T-helper 2 cell treated with Interferon-gamma antibody and Interleukin-4, amounts not matched to agents 5 μg/mL and 100 μg/mL, for 36 hours (primary cell): ENCODE results near the gene SELENOT.

Experiments used
- DNase-seq: peaks from one replicate; pipeline ENCODE4 v3.0.0; 2021; ENCODE audit warnings: low spot score
- H3K27ac Mint-ChIP-seq: one replicate; pipeline ENCODE4 v1.8.0; 2021; ENCODE audit warnings: mild to moderate bottlenecking, mixed read lengths
- H3K27me3 Mint-ChIP-seq: one replicate; pipeline ENCODE4 v1.8.0; 2021; ENCODE audit warnings: low read depth, mixed read lengths
- H3K36me3 Mint-ChIP-seq: one replicate; pipeline ENCODE4 v1.8.0; 2021; ENCODE audit warnings: low read depth, mixed read lengths
- H3K4me1 Mint-ChIP-seq: one replicate; pipeline ENCODE4 v1.8.0; 2021; ENCODE audit warnings: low read depth, mixed read lengths
- H3K4me3 Mint-ChIP-seq: one replicate; pipeline ENCODE4 v1.8.0; 2022; ENCODE audit warnings: mild to moderate bottlenecking, moderate library complexity, mixed read lengths
- H3K9me3 Mint-ChIP-seq: one replicate; pipeline ENCODE4 v1.8.0; 2021; ENCODE audit warnings: mixed read lengths

SELENOT gene

DNA sequence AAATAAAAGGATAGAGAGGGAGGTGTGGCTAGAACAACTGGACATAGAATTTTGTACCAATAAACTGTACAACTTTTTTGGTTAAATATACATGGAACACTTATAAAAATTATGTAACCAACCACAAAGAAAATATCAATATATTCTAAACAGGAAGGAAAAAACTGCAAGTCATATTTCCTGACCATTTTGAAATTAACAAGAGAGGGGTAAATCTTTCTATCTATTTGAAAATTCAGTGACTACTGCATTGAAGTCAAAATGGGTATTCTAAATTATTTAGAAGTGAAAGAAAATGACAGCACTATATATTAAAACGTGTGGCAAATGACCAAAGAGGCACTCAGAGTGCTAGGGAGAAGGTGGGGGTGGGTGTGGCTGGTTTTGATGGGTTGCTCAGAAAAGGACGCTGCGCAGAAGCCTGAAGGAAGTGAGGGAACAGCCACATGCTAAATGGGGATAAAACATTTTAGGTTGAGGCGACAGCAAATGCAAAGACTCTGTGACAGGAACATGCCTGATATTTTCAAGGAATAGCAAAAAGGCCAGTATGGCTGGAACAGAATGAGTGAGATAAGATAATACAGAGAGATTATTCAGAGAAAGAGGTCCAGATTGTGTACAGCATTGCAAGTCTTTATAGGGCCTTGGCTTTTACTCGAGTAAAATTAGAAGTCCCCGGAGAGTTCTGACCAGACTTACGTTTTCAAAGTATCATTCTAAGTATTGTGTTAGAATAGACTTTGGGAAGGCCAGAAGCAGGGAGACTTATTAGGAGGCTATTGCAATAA, 59.5 kb downstream of the SELENOT start:
- Mint-ChIP-seq H3K27me3 (peaks cover 27% of the 10 kb centered on the region), H3K27ac (no peak overlapping the region), H3K4me1 (peaks cover 28% of the 10 kb centered on the region), H3K9me3 (no peaks in the 10 kb centered on the region), H3K4me3 (no peak overlapping the region), H3K36me3 (no peaks in the 10 kb centered on the region)
- DNase-seq, result no peak

- H3K4me1 Mint-ChIP-seq, result peaks cover 28% of the 10 kb centered on the region
- H3K27me3 Mint-ChIP-seq, result peaks cover 34% of the 10 kb centered on the region
- H3K27ac Mint-ChIP-seq, result no peak overlapping the region
- H3K4me3 Mint-ChIP-seq, result no peak overlapping the region
- no peaks in the 10 kb centered on the region for H3K36me3 Mint-ChIP-seq
- no peak for DNase-seq
- H3K9me3 Mint-ChIP-seq, result no peaks in the 10 kb centered on the region
Observed at GRCh38 chr3:150663461-150663860, 60.3 kb downstream of the SELENOT start.

- no peak overlapping the region for H3K27ac Mint-ChIP-seq
- no peaks in the 10 kb centered on the region for H3K36me3 Mint-ChIP-seq
- DNase-seq, result no peak
- peaks cover 26% of the 10 kb centered on the region for H3K4me1 Mint-ChIP-seq
- peaks cover 50% of the 10 kb centered on the region for H3K27me3 Mint-ChIP-seq
- no peaks in the 10 kb centered on the region for H3K9me3 Mint-ChIP-seq
- H3K4me3 Mint-ChIP-seq, result peak overlapping the region; percentile 5
Observed at GRCh38 chr3:150666167-150666566, 63.0 kb downstream of the SELENOT start.

- Mint-ChIP-seq H3K27me3 (peaks cover 31% of the 10 kb centered on the region), H3K27ac (no peak overlapping the region), H3K36me3 (peaks cover 9% of the 10 kb centered on the region), H3K9me3 (peaks cover 17% of the 10 kb centered on the region), H3K4me1 (peaks cover 1% of the 10 kb centered on the region), H3K4me3 (no peak overlapping the region)
- no peak for DNase-seq
Observed at GRCh38 chr3:150673966-150674365, 70.8 kb downstream of the SELENOT start.

DNA sequence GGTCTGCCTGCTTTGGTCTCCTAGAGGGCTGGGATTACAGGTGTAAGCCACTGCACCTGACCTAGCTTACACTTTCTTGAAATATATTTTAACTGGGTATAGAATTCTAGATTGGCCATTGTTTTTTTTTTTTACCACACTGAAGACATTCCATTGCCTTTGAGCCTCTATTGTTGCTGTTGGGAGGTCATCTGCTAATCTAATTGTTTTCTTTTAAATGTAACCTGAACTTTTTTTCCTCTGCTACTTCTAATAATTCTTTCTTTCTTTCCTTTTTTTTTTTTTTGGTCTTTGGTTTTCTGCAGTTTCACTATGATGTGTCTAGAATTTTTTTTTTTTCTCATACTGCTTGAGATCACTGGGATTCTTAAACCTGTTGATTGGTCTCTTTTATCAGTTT, 72.5 kb downstream of the SELENOT start:
- H3K27me3 Mint-ChIP-seq, result peaks cover 17% of the 10 kb centered on the region
- H3K36me3 Mint-ChIP-seq, result peaks cover 9% of the 10 kb centered on the region
- H3K4me3 Mint-ChIP-seq, result no peak overlapping the region
- H3K27ac Mint-ChIP-seq, result no peak overlapping the region
- peaks cover 17% of the 10 kb centered on the region for H3K9me3 Mint-ChIP-seq
- no peak for DNase-seq
- peaks cover 5% of the 10 kb centered on the region for H3K4me1 Mint-ChIP-seq
